GM12878 (cell line): Measurements from ENCODE around the gene TEX51. TPM values are rescaled to one million over a fixed set of nuclear protein-coding genes. Genes with fewer than 3 reads are reported as not detected.

Experiments used
- ATAC-seq: fragments of 200-7000 bp; cut with Tn5 transposase; 3 replicates; pipeline ENCODE4 v1.9.1; 2020; ENCODE audit warnings: mild to moderate bottlenecking, moderate library complexity
- BruUV-seq: library from RNA; stranded (reverse); fragments of 400-500 nt; replicated peaks from 2 replicates; lab custom pipeline; 2021; lab: Mats Ljungman, UMichigan
- CTCF ChIA-PET: fragments of 300-600 bp; sonication (Branson Sonifier 250); formaldehyde crosslinking; extraction: SDS; loops from one replicate; lab custom pipeline; 2021; ENCODE audit warnings: inconsistent platforms; lab: Yijun Ruan, JAX
- POLR2A ChIA-PET: fragments of 350-600 bp; formaldehyde crosslinking; extraction: SDS; loops from one replicate; lab custom pipeline; 2021; ENCODE audit warnings: inconsistent platforms; lab: Charles Lee
- RAD21 ChIA-PET: fragments of 300-600 bp; sonication (Branson Sonifier 250); formaldehyde crosslinking; loops from one replicate; lab custom pipeline; 2023; ENCODE audit warnings: antibody characterized with exemption; ENCODE audit not compliant: unreplicated experiment; lab: Charles Lee
- SMC1A ChIA-PET: fragments of 300-600 bp; sonication (Branson Sonifier 250); formaldehyde crosslinking; loops from one replicate; lab custom pipeline; 2023; ENCODE audit not compliant: unreplicated experiment, uncharacterized antibody; lab: Charles Lee
- DNase-seq: peaks from one replicate; pipeline ENCODE4 v3.0.0-alpha.2; 2011; ENCODE audit warnings: low read depth, low spot score
- FAIRE-seq: peaks from 3 replicates; lab custom pipeline; 2011; peaks lifted over from hg19 to GRCh38; lab: Jason Lieb, UNC
- H2AFZ ChIP-seq: 2 replicates; pipeline ENCODE4 v1.6.0; 2011; ENCODE audit warnings: low read depth, low read length, control low read depth; ENCODE audit not compliant: control insufficient read depth
- H3K27ac ChIP-seq: 2 replicates; pipeline ENCODE4 v1.5.1; 2011; ENCODE audit warnings: control low read depth; ENCODE audit not compliant: control insufficient read depth, insufficient read depth
- H3K27me3 ChIP-seq, 2 experiments: replicated peaks in 1 of 2; 2 replicates each; pipeline versions ENCODE4 v1.6.0 to v1.6.1; 2011; ENCODE audit warnings: low read length in 1 of 2; ENCODE audit not compliant: control insufficient read depth in 2 of 2, insufficient read depth in 2 of 2
- H3K36me3 ChIP-seq, 2 experiments: 2 replicates each; pipeline ENCODE4 v1.5.1; 2011; ENCODE audit warnings: low read length in 1 of 2; ENCODE audit not compliant: control insufficient read depth in 2 of 2, insufficient read depth in 2 of 2
- H3K4me1 ChIP-seq: 2 replicates; pipeline ENCODE4 v1.6.1; 2011; ENCODE audit warnings: mild to moderate bottlenecking, low read length, moderate library complexity, mixed read lengths; ENCODE audit not compliant: control insufficient read depth, insufficient read depth
- H3K4me2 ChIP-seq: 2 replicates; pipeline ENCODE4 v1.6.0; 2011; ENCODE audit warnings: control low read depth; ENCODE audit not compliant: control insufficient read depth, insufficient read depth
- H3K4me3 ChIP-seq: fragments of 200-600 bp; sonication (generic); 2 replicates; pipeline ENCODE4 v1.5.1; 2016
- H3K79me2 ChIP-seq: 2 replicates; pipeline ENCODE4 v1.6.0; 2011; ENCODE audit warnings: low read length; ENCODE audit not compliant: control insufficient read depth, insufficient read depth
- H3K9ac ChIP-seq: 2 replicates; pipeline ENCODE4 v1.8.0; 2011; ENCODE audit warnings: low read length, control low read depth, mixed read lengths; ENCODE audit not compliant: control insufficient read depth, insufficient read depth
- H3K9me3 ChIP-seq: replicated peaks from 3 replicates; pipeline ENCODE4 v1.5.1; 2011; ENCODE audit warnings: mild to moderate bottlenecking, low read length; ENCODE audit not compliant: control insufficient read depth, insufficient read depth
- H4K20me1 ChIP-seq: 2 replicates; pipeline ENCODE4 v1.6.0; 2011; ENCODE audit not compliant: control insufficient read depth, insufficient read depth
- CREM ChIP-seq: IDR thresholded peaks from 2 replicates; pipeline ENCODE4 v1.6.1; 2014; ENCODE audit warnings: antibody characterized with exemption, low read depth
- E2F4 ChIP-seq: IDR thresholded peaks from 2 replicates; pipeline ENCODE4 v1.6.1; 2012; ENCODE audit warnings: low read depth, low read length, improper control_type of control experiment
- FOS ChIP-seq: IDR thresholded peaks from 3 replicates; pipeline ENCODE4 v1.6.1; 2011; ENCODE audit warnings: borderline replicate concordance; ENCODE audit not compliant: insufficient read length; ENCODE audit errors: extremely low read depth
- HCFC1 ChIP-seq: fragments of 150-350 bp; IDR thresholded peaks from 2 replicates; pipeline ENCODE4 v1.6.1; 2014; ENCODE audit warnings: low read length
- HSF1 ChIP-seq: fragments of 150-350 bp; IDR thresholded peaks from 2 replicates; pipeline ENCODE4 v1.6.1; 2014; ENCODE audit warnings: mild to moderate bottlenecking, low read depth, low read length
- MTA3 ChIP-seq: IDR thresholded peaks from 2 replicates; pipeline ENCODE4 v1.6.1; 2012; ENCODE audit warnings: low read length, inconsistent platforms, borderline replicate concordance
- NFYB ChIP-seq: IDR thresholded peaks from 2 replicates; pipeline ENCODE4 v1.6.1; 2011; ENCODE audit warnings: low read depth, mild to moderate bottlenecking, low read length, improper control_type of control experiment, moderate library complexity; ENCODE audit not compliant: insufficient read depth
- TCF7 ChIP-seq: IDR thresholded peaks from 2 replicates; pipeline ENCODE4 v1.6.1; 2014; ENCODE audit warnings: antibody characterized with exemption, borderline replicate concordance
- ZNF207 ChIP-seq: fragments of 450-650 bp; IDR thresholded peaks from 2 replicates; pipeline ENCODE4 v1.6.1; 2014; ENCODE audit warnings: antibody characterized with exemption, mild to moderate bottlenecking, borderline replicate concordance
- WGBS: methylation state at CpG from one replicate; pipeline ENCODE4 v1.1.6; 2016; ENCODE audit warnings: low lambda C conversion rate; ENCODE audit not compliant: insufficient replicate concordance, insufficient coverage; ENCODE audit errors: missing lambda C conversion rate; 5-methylcytosine and 5-hydroxymethylcytosine counted together
- in situ Hi-C: fragments of 300-500 bp; cut with MboI; formaldehyde crosslinking; loops from 9 replicates; pipeline ENCODE4 v1.14.3; 2018; ENCODE audit warnings: mixed read lengths
- intact Hi-C: fragments of 100-400 bp; cut with micrococcal nuclease; formaldehyde crosslinking; loops from one replicate; pipeline ENCODE4 v1.14.2; 2022; ENCODE audit not compliant: unreplicated experiment
- polyA plus RNA-seq, 11 experiments: library from polyadenylated mRNA; depleted of rRNA in 4 of 11; unstranded in 6 of 11; stranded (reverse) in 5 of 11; fragments of >200 nt; fragmentation: Nextera tagmentation in 4 of 11; fragmentation: Illumina TruSeq in 1 of 11; extraction: Ambion mirVana in 4 of 11; extraction: Trizol in 1 of 11; gene quantifications; 1 replicate in 1 of 11; 2 replicates in 10 of 11; pipeline versions ENCODE4 v1.2.1 to v1.2.3, GENCODE V29; 2011 to 2016; ENCODE audit warnings: inconsistent platforms in 2 of 11, missing spikeins in 2 of 11, low read depth in 1 of 11
- total RNA-seq, 4 experiments: library from RNA; depleted of rRNA in 3 of 4; stranded (reverse); fragments of >200 nt in 3 of 4; fragmentation: Illumina TruSeq in 1 of 4; extraction: Trizol in 1 of 4; gene quantifications; 2 replicates each; pipeline versions ENCODE4 v1.2.1 to v1.2.3, GENCODE V29; 2013 to 2021
- TF ChIP-seq, protein P1 (sequence below): fragments of 450-650 bp; IDR thresholded peaks from 2 replicates; pipeline ENCODE4 v1.6.1; 2017; ENCODE audit warnings: low read depth, mild to moderate bottlenecking, moderate library complexity
- TF ChIP-seq, protein P2 (sequence below): fragments of 450-650 bp; IDR thresholded peaks from 2 replicates; pipeline ENCODE4 v1.6.1; 2017; ENCODE audit warnings: antibody characterized with exemption, mild to moderate bottlenecking, moderate library complexity

TEX51 gene
- total and polyA plus RNA-seq, 10 of the 15 experiments (the other 5 are each of a cell fraction or from before 2014, with no cell fraction given): not detected

DNA sequence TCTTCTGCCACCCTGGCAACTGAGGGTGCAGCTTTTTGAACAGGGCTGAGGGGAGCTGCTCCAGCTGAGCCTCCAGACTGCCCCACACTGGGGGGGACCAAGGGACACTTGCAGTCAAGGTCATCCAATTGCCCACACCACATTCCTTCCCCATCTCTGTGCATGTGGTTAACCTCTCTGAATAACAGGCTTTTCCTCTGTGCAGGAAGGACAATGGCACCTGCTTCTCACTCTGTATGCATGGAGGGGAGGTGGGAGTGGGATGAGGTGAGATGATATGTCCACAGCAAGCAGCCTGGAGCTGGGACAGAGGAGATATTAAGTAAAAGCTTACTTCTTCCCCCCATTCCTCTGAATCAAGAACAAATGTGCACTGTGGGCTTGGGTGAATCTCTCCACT is 39.1 kb upstream of the TEX51 start (continued):
- TF ChIP-seq E2F4: no peak
- TF ChIP-seq, protein P1, sequence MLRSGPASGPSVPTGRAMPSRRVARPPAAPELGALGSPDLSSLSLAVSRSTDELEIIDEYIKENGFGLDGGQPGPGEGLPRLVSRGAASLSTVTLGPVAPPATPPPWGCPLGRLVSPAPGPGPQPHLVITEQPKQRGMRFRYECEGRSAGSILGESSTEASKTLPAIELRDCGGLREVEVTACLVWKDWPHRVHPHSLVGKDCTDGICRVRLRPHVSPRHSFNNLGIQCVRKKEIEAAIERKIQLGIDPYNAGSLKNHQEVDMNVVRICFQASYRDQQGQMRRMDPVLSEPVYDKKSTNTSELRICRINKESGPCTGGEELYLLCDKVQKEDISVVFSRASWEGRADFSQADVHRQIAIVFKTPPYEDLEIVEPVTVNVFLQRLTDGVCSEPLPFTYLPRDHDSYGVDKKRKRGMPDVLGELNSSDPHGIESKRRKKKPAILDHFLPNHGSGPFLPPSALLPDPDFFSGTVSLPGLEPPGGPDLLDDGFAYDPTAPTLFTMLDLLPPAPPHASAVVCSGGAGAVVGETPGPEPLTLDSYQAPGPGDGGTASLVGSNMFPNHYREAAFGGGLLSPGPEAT: no peak
- no peak for TF ChIP-seq NFYB

- no peak for ATAC-seq
- ChIA-PET RAD21 (no interaction called here), SMC1A (interaction anchor here (0.8 kb wide), 1 partner anchor 13 kb away, joined by 3 read pairs; no protein-coding TSS in a partner anchor), CTCF (no interaction called here), POLR2A (no interaction called here)
- BruUV-seq: no TSS peak
- FAIRE-seq: no peak
- WGBS: 24% methylated on average over 2 of the region's 2 CpGs
- in situ Hi-C loops (no loop called here), intact Hi-C loops (no loop called here)
- no peaks in the 10 kb centered on the region for H3K9me3 ChIP-seq
- H3K4me3 ChIP-seq: no peak overlapping the region
- no peaks in the 10 kb centered on the region for H3K36me3 ChIP-seq
- H3K4me1 ChIP-seq: no peaks in the 10 kb centered on the region
- no peak for DNase-seq
- no peaks in the 10 kb centered on the region for H3K79me2 ChIP-seq
- H3K27ac ChIP-seq: no peak overlapping the region
- no peak overlapping the region for H3K9ac ChIP-seq
- no peaks in the 10 kb centered on the region for H4K20me1 ChIP-seq
- H2AFZ ChIP-seq: no peak overlapping the region
- no peak overlapping the region for H3K4me2 ChIP-seq
- H3K27me3 ChIP-seq: no peaks in the 10 kb centered on the region
- TF ChIP-seq FOS: no peak
- TF ChIP-seq HSF1: no peak
- TF ChIP-seq CREM: no peak
- no peak for TF ChIP-seq HCFC1
- no peak for TF ChIP-seq MTA3
- no peak for TF ChIP-seq TCF7
- no peak for TF ChIP-seq ZNF207
- TF ChIP-seq, protein P2, sequence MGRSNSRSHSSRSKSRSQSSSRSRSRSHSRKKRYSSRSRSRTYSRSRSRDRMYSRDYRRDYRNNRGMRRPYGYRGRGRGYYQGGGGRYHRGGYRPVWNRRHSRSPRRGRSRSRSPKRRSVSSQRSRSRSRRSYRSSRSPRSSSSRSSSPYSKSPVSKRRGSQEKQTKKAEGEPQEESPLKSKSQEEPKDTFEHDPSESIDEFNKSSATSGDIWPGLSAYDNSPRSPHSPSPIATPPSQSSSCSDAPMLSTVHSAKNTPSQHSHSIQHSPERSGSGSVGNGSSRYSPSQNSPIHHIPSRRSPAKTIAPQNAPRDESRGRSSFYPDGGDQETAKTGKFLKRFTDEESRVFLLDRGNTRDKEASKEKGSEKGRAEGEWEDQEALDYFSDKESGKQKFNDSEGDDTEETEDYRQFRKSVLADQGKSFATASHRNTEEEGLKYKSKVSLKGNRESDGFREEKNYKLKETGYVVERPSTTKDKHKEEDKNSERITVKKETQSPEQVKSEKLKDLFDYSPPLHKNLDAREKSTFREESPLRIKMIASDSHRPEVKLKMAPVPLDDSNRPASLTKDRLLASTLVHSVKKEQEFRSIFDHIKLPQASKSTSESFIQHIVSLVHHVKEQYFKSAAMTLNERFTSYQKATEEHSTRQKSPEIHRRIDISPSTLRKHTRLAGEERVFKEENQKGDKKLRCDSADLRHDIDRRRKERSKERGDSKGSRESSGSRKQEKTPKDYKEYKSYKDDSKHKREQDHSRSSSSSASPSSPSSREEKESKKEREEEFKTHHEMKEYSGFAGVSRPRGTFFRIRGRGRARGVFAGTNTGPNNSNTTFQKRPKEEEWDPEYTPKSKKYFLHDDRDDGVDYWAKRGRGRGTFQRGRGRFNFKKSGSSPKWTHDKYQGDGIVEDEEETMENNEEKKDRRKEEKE: no peak
Measured at GRCh38 chr2:126860385-126860784, 38.3 kb upstream of the TEX51 start.
